Raji (cell line): ENCODE measurements around the gene PTPRN2.

ENCODE experiments used
- POLR2A ChIP-seq: IDR thresholded peaks from 2 replicates; pipeline ENCODE4 v1.6.1; 2011; ENCODE audit warnings: low read depth, low read length, control low read depth; ENCODE audit not compliant: insufficient read depth

Gene PTPRN2

GRCh38 chr7:158260567-158261361 is 326.9 kb downstream of the PTPRN2 start:
- no peak for TF ChIP-seq POLR2A

GRCh38 chr7:158259671-158260418 is 327.8 kb downstream of the PTPRN2 start:
- no peak for TF ChIP-seq POLR2A

- no peak for TF ChIP-seq POLR2A
Measured at GRCh38 chr7:158259141-158259540, 328.5 kb downstream of the PTPRN2 start.

GRCh38 chr7:158258411-158259130 is 329.1 kb downstream of the PTPRN2 start:
- TF ChIP-seq POLR2A: no peak

- no peak for TF ChIP-seq POLR2A
Measured at GRCh38 chr7:158257516-158258410, 329.9 kb downstream of the PTPRN2 start.

- no peak for TF ChIP-seq POLR2A
Measured at GRCh38 chr7:158257001-158257400, 330.6 kb downstream of the PTPRN2 start.

GRCh38 chr7:158256091-158256816 is 331.4 kb downstream of the PTPRN2 start:
- TF ChIP-seq POLR2A: no peak

GRCh38 chr7:158255558-158255957 is 332.1 kb downstream of the PTPRN2 start:
- no peak for TF ChIP-seq POLR2A

GRCh38 chr7:158255156-158255555 is 332.5 kb downstream of the PTPRN2 start:
- no peak for TF ChIP-seq POLR2A

- TF ChIP-seq POLR2A: no peak
Measured at GRCh38 chr7:158252837-158253669, 334.6 kb downstream of the PTPRN2 start.

GRCh38 chr7:158252081-158252836 is 335.4 kb downstream of the PTPRN2 start:
- TF ChIP-seq POLR2A: no peak
